Activated naive CD4-positive, alpha-beta T cell (primary cell): Measurements from ENCODE around the gene RTF1.
A peak's percentile ranks its signal among the peaks of the same experiment; 100 is the strongest.

Experiments
- DNase-seq, 4 experiments: peaks; one replicate each; lab custom pipeline; 2025; lab: John Stamatoyannopoulos, UW

Gene RTF1

DNA sequence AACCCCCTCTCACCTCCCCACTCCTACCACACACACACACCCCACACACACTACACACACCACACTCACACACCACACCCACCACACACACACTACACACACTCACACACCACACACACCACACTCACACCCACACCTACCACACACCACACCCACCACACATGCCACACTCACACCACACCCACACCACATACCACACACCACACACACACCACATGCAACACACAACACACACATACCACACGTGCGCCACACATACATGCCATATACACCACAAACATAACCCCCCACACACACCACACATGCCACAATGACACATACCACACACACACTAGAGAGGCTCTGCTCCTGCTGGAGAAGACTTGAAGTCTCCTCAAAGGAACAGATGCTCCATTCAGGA, 70.9 kb downstream of the RTF1 start:
- DNase-seq, result no peak

DNA sequence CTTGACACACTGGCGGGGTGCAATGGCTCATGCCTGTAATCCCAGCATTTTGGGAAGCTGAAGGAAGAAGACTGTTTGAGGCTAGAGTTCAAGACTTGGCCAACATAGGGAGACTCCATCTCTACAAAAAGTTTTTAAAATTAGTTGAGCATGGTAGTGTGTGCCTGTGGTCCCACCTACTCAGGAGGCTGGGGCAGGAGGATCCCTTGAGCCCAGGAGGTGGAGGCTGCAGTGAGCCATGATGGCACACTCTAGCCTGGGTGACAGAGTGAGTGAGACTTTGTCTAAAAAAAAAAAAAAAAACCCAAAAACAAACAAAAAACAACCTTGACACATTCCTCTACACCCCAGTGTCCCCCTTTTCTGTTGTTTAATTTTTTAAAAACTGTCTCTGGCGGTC, 72.7 kb downstream of the RTF1 start:
- no peak for DNase-seq

DNA sequence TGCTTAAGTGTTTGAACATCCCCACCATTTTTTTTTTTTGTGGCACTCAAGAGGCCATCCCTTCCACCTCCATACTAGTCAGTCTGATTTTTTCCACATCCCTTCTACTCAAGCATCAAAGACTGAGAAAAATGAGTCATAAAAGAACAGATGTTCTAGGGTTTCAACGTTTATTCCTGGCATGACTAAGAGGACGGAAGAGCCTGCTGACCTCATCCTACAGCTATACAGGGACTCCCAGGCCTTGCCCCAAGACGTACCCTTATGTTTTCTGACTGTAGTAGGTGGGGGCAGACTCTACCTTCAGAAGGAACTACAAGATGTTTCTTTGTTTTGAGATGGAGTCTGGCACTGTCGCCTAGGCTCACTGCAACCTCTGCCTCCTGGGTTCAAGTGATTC, 73.5 kb downstream of the RTF1 start:
- DNase-seq, result no peak

GRCh38 chr15:41491889-41492288, 75.0 kb downstream of the RTF1 start:
- DNase-seq, result no peak

GRCh38 chr15:41492597-41493204, 75.8 kb downstream of the RTF1 start:
- DNase-seq, result no peak

DNA sequence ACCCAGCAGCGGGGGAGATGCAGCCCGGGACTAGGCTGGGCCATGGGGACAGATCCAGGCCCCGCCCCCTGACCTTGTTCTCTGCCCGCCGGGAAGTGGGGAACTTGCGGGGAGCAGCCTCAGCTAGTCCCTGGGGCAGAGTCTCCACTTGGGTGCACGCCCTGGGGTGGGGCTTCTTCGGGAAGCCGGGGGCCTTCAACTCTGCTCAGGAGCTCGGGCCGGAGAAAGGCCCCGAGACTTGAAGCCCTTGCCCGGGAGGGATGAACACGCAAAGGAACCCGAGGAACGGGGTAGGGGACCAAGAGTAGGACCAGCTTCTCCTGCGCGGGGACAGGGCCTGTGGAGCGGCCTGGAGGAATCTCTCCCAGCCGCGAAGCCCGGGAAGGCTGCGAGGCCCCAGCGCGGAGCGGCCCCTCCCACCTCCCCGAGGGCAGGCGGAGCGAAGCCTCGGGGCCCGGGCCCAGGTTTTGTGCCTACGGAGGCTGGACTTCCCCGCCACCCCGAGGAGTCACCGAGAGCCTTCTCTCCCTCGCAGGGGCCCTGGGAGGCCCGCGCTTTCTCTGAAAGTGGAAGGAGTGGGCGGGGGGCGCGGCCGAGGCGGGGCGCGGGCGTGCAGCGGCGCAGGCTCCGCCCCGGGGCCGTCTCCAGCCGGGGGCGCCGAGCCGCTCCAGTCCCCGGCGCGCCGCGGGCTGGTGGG, 76.5 kb downstream of the RTF1 start, which contains the start of gene ITPKA:
Gene ITPKA, plus strand, starts transcription at position 670 of the 697 bp plus-strand sequence. CDS start 54 bp downstream, outside the sequence.
- DNase-seq, result peak; percentile 48 to 71 (median 61)

DNA sequence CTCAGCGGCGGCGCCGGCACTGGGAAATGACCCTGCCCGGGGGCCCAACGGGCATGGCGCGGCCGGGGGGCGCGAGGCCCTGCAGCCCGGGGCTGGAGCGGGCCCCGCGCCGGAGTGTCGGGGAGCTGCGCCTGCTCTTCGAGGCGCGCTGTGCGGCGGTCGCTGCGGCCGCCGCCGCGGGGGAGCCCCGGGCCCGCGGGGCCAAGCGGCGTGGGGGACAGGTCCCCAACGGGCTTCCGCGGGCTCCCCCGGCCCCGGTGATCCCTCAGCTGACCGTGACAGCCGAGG, 77.0 kb downstream of the RTF1 start:
- DNase-seq, result no peak

DNA sequence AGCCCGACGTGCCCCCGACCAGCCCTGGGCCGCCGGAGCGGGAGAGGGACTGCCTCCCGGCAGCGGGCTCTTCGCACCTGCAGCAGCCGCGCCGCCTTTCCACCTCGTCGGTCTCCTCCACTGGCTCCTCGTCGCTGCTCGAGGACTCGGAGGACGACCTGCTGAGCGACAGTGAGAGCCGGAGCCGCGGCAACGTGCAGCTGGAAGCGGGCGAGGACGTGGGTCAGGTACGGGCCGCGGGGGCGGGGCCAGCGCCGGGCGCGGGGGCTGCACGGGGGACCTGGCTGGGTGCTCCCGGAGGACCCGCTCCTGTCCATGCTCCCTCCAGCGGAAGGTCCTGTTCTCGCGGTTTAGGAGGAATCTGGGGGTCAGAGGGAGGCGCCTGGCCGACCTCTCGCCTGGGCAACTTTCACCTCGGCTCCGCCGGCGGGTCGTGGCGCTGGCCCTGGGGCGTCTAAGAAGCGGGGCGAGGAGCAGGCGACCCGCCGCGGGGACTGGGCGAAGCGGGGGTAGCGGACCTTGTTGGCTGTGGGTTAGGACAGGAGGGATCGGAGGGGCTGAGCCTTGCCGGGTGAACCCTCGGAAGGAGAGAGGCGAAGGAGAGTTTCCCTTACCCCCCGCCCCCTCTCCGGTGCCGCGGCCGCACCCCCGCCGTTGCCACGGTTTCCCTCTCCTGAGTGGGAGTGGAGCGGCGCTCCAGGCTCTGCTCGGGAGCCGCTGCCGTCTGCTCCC, 77.5 kb downstream of the RTF1 start:
- DNase-seq, result peak in 2 of 4 experiments; percentile 14 to 22

GRCh38 chr15:41494922-41495735, 78.2 kb downstream of the RTF1 start:
- peak in 1 of 4 experiments; percentile 26 for DNase-seq

DNA sequence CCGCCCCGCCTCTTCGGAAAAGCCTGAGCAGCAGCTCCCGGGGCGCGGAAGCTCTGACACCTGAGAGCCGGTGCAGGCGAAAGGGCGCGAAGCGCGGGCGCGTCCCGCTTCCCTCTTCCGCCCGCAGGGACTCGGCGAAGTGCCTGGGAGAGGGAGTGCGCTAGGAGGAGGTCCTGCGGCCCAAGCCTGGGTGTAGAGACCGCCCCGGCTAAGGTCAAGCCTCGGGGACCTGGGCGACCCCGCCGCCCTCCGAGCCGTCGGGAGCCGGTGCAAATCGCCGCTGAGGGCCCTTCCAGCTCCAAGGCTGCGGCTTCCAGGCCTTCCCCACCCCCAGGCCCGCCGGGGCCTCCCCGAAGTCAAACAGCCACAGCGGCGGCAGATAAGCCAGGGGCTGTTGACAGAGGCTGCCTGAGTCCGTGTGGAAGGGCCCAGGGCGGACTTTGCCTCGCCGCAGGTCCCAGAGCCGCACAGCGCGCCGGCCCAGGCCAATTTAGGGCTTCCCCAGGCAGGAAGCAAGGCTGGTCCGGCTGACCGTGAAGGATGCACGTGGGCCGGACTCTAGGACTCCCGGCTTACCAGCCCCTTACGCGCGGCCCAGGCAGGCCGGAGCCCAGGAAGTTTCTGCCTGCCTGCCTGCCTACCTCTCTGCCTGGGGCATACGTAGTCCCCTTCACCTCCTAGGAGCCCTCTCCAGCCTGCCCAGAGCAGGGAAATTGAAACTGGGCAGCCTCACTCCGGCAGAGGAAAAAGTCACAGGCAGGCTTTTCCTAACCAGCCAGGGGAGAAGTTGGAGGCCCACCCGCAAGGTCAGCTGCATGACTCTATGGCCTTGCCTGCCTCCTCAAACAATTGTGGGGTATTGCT, 79.1 kb downstream of the RTF1 start:
- DNase-seq, result no peak

DNA sequence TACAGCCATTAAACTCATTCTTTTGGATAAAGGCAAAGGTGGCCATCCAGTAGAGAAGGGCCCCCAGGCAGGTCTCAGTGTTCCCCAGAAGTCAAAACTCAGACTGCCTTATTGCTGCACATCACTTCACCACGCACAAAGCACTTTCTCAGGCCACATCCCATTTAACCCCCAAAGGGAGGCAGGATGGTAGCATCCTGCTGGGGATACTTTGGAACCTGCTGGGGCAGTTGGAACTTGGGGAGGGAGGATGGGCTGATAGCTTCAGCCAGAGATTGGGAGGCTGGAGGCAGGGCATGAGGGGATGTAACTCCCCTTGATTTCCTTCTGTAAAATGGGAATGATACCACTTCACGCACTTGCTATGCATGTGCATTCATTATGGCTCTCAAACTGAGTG, 81.8 kb downstream of the RTF1 start:
- DNase-seq, result no peak

GRCh38 chr15:41499109-41499851, 82.4 kb downstream of the RTF1 start:
- no peak for DNase-seq

DNA sequence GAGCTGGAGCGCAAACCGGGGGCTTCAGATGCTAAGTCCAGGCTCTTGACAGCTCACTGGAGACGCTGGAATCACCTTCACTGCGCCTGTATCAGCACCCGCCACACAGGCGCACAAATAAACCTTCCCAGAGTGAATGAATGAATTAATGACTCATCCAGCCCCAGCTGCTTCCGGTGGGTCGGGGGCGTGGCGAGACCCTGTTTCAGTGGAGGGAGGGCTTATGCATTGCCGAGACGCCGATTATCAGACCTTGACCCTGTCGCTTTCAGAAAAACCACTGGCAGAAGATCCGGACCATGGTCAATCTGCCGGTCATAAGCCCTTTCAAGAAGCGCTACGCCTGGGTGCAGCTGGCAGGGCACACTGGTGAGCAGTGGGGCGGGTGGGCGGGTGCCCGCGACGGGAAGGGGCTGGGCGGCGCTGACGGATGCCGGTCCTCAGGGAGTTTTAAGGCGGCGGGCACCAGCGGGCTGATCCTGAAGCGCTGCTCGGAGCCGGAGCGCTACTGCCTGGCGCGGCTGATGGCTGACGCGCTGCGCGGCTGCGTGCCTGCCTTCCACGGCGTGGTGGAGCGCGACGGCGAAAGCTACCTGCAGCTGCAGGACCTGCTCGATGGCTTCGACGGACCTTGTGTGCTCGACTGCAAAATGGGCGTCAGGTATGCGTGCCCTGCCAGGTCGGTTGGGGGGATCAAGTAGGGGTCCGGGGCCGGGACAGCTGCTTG, 84.5 kb downstream of the RTF1 start:
- peak in 1 of 4 experiments; percentile 19 for DNase-seq

- peak in 2 of 4 experiments; percentile 15 to 33 for DNase-seq
These were observed 85.3 kb downstream of the RTF1 start for GRCh38 chr15:41501931-41502794.

- DNase-seq, result no peak
These were observed 86.1 kb downstream of the RTF1 start for GRCh38 chr15:41502795-41503668.

DNA sequence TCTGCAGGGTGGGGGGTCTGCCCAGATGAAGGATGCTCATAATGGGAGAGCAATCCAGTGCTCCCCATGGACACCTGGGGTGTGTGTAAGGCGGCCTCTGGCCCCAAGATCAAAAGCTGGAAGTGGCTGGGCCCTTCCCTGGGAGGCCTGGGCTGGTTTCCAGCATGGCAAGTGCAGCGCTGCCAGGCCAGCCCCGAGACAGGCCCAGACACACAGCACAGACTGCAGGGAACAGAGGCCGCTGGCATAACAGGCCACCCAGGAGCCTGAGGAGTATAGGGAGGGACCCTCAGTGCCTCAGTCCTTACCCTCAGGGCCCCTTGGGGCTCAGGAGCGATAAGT, 86.7 kb downstream of the RTF1 start:
- DNase-seq, result no peak

GRCh38 chr15:41504751-41505492, 88.0 kb downstream of the RTF1 start:
- DNase-seq, result no peak
